KMS-11 (cell line): ENCODE measurements around the gene PKDCC.

Experiments used
- H2AFZ ChIP-seq: fragments of 200-600 bp; sonication (generic); 2 replicates; pipeline ENCODE4 v1.6.1; 2016; ENCODE audit warnings: antibody characterized with exemption, mixed run types, low read depth
- H3K27ac ChIP-seq: fragments of 200-600 bp; sonication (generic); 2 replicates; pipeline ENCODE4 v1.6.1; 2016; ENCODE audit warnings: mild to moderate bottlenecking, mixed run types
- H3K27me3 ChIP-seq: fragments of 200-600 bp; sonication (generic); 2 replicates; pipeline ENCODE4 v1.6.1; 2017; ENCODE audit warnings: mild to moderate bottlenecking, low read depth, mixed run types, moderate library complexity; ENCODE audit not compliant: insufficient read depth
- H3K36me3 ChIP-seq: fragments of 200-600 bp; sonication (generic); 2 replicates; pipeline ENCODE4 v1.6.1; 2017; ENCODE audit warnings: mild to moderate bottlenecking, mixed run types; ENCODE audit not compliant: insufficient read depth
- H3K4me1 ChIP-seq: fragments of 200-600 bp; sonication (generic); 2 replicates; pipeline ENCODE4 v1.6.1; 2016; ENCODE audit warnings: mild to moderate bottlenecking, low read depth, mixed run types; ENCODE audit not compliant: poor library complexity, severe bottlenecking
- H3K4me2 ChIP-seq: fragments of 200-600 bp; sonication (generic); 2 replicates; pipeline ENCODE4 v1.7.0; 2016; ENCODE audit warnings: mild to moderate bottlenecking, mixed run types
- H3K4me3 ChIP-seq: fragments of 200-600 bp; sonication (generic); IDR thresholded peaks from 2 replicates; pipeline ENCODE4 v1.6.1; 2017; ENCODE audit warnings: low read depth, low read length, mixed read lengths; ENCODE audit not compliant: insufficient read depth
- H3K79me2 ChIP-seq: fragments of 200-600 bp; sonication (generic); 2 replicates; pipeline ENCODE4 v1.6.1; 2016; ENCODE audit warnings: low read depth, mixed run types; ENCODE audit not compliant: insufficient read depth
- H3K9ac ChIP-seq: fragments of 200-600 bp; sonication (generic); 2 replicates; pipeline ENCODE4 v1.6.1; 2016; ENCODE audit warnings: mild to moderate bottlenecking, mixed run types
- H4K20me1 ChIP-seq: fragments of 200-600 bp; sonication (generic); 2 replicates; pipeline ENCODE4 v1.6.1; 2016; ENCODE audit warnings: mild to moderate bottlenecking, mixed run types; ENCODE audit not compliant: insufficient read depth
- CTCF ChIP-seq: fragments of 200-600 bp; sonication (generic); conservative IDR thresholded peaks from 2 replicates; pipeline ENCODE4 v1.6.1; 2017; ENCODE audit warnings: low read depth, mild to moderate bottlenecking, antibody characterized with exemption, low read length, moderate library complexity, mixed read lengths

PKDCC gene

GRCh38 chr2:42029171-42029570 is 18.6 kb upstream of the PKDCC start:
- no peaks in the 10 kb centered on the region for H3K4me1 ChIP-seq
- H4K20me1 ChIP-seq = no peaks in the 10 kb centered on the region
- H2AFZ ChIP-seq = no peak overlapping the region
- no peaks in the 10 kb centered on the region for H3K79me2 ChIP-seq
- no peak overlapping the region for H3K4me3 ChIP-seq
- no peak overlapping the region for H3K27ac ChIP-seq
- no peak overlapping the region for H3K9ac ChIP-seq
- H3K36me3 ChIP-seq = no peaks in the 10 kb centered on the region
- H3K27me3 ChIP-seq = no peaks in the 10 kb centered on the region
- no peak overlapping the region for H3K4me2 ChIP-seq
- TF ChIP-seq CTCF = no peak

GRCh38 chr2:42029639-42030199 is 18.1 kb upstream of the PKDCC start:
- TF ChIP-seq CTCF = no peak
- Histone ChIP-seq H2AFZ (no peak overlapping the region), H3K4me2 (no peak overlapping the region), H3K4me3 (no peak overlapping the region), H3K4me1 (no peaks in the 10 kb centered on the region), H3K9ac (no peak overlapping the region), H3K79me2 (no peaks in the 10 kb centered on the region), H4K20me1 (no peaks in the 10 kb centered on the region), H3K36me3 (no peaks in the 10 kb centered on the region), H3K27me3 (no peaks in the 10 kb centered on the region), H3K27ac (no peak overlapping the region)

GRCh38 chr2:42030200-42030759 is 17.5 kb upstream of the PKDCC start:
- H3K36me3 ChIP-seq = no peaks in the 10 kb centered on the region
- no peak overlapping the region for H3K9ac ChIP-seq
- H3K4me1 ChIP-seq = no peaks in the 10 kb centered on the region
- H2AFZ ChIP-seq = no peak overlapping the region
- H4K20me1 ChIP-seq = no peaks in the 10 kb centered on the region
- no peaks in the 10 kb centered on the region for H3K79me2 ChIP-seq
- H3K27ac ChIP-seq = no peak overlapping the region
- no peaks in the 10 kb centered on the region for H3K27me3 ChIP-seq
- no peak overlapping the region for H3K4me2 ChIP-seq
- H3K4me3 ChIP-seq = no peak overlapping the region
- no peak for TF ChIP-seq CTCF

GRCh38 chr2:42030829-42031228 is 17.0 kb upstream of the PKDCC start:
- H3K9ac ChIP-seq = no peak overlapping the region
- no peak for TF ChIP-seq CTCF
- H3K36me3 ChIP-seq = no peaks in the 10 kb centered on the region
- no peaks in the 10 kb centered on the region for H3K4me1 ChIP-seq
- H3K4me3 ChIP-seq = no peak overlapping the region
- H3K79me2 ChIP-seq = no peaks in the 10 kb centered on the region
- no peaks in the 10 kb centered on the region for H4K20me1 ChIP-seq
- no peak overlapping the region for H3K27ac ChIP-seq
- H3K27me3 ChIP-seq = no peaks in the 10 kb centered on the region
- no peak overlapping the region for H2AFZ ChIP-seq
- no peak overlapping the region for H3K4me2 ChIP-seq
